Upper lobe of right lung (tissue), 1 donor: ENCODE results near the gene KHK. TPM values are rescaled to one million over a fixed set of nuclear protein-coding genes. Genes with fewer than 3 reads are reported as not detected.

Experiments used
- ATAC-seq: fragments of 200-7000 bp; cut with Tn5 transposase; one replicate; pipeline ENCODE4 v1.9.1; 2020; ENCODE audit warnings: mild to moderate bottlenecking, moderate library complexity
- DNase-seq: peaks from one replicate; pipeline ENCODE4 v3.0.0-alpha.2; 2020
- H3K27ac ChIP-seq: fragments of 200-600 bp; one replicate; pipeline ENCODE4 v1.8.0; 2022
- H3K27me3 ChIP-seq: fragments of 200-600 bp; one replicate; pipeline ENCODE4 v1.8.0; 2022; ENCODE audit warnings: mild to moderate bottlenecking
- H3K36me3 ChIP-seq: fragments of 200-600 bp; one replicate; pipeline ENCODE4 v1.8.0; 2022
- H3K4me1 ChIP-seq: fragments of 200-600 bp; one replicate; pipeline ENCODE4 v1.8.0; 2022
- H3K4me3 ChIP-seq: fragments of 200-600 bp; one replicate; pipeline ENCODE4 v1.8.0; 2022; ENCODE audit warnings: mild to moderate bottlenecking
- H3K9me3 ChIP-seq: fragments of 200-600 bp; one replicate; pipeline ENCODE4 v1.8.0; 2022
- intact Hi-C: fragments of 100-400 bp; cut with DNase I; formaldehyde crosslinking; loops from one replicate; pipeline ENCODE4 v1.11.0; 2022
- total RNA-seq: library from RNA; stranded (reverse); fragmentation: NEBNext Ultra II Directional; extraction: Animal tissue kit (Norgen Biotek cat#: 25700); gene quantifications from one replicate; pipeline ENCODE4 v1.2.1, GENCODE V29; 2021
- TF ChIP-seq, protein P1 (sequence below): fragments of 200-600 bp; IDR thresholded peaks from one replicate; pipeline ENCODE4 v1.8.0; 2022; ENCODE audit warnings: antibody characterized with exemption
- donor health status: DM: no; HTN: yes; CAD: no; lungs with severe emphysema.

Gene KHK
- total RNA-seq, 1 donor from 2014 or later = 4.9 TPM

DNA sequence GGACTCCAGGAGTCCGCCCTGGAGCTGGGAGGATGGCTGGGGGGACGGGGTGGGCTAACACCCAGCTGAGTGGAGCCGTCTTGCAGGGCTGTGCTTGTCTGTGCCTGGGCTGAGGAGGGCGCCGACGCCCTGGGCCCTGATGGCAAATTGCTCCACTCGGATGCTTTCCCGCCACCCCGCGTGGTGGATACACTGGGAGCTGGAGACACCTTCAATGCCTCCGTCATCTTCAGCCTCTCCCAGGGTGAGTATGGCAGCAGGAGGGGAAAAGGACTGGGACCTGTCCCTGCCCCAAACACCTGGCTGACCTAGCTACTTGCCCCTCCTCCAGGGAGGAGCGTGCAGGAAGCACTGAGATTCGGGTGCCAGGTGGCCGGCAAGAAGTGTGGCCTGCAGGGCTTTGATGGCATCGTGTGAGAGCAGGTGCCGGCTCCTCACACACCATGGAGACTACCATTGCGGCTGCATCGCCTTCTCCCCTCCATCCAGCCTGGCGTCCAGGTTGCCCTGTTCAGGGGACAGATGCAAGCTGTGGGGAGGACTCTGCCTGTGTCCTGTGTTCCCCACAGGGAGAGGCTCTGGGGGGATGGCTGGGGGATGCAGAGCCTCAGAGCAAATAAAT, 12.9 kb downstream of the KHK start:
- H3K27ac ChIP-seq = no peak overlapping the region
- peaks cover 8% of the 10 kb centered on the region for H3K4me1 ChIP-seq
- H3K27me3 ChIP-seq = peaks cover 6% of the 10 kb centered on the region
- H3K9me3 ChIP-seq = no peaks in the 10 kb centered on the region
- no peak for DNase-seq
- no peaks in the 10 kb centered on the region for H3K36me3 ChIP-seq
- intact Hi-C loops = no loop called here
- ATAC-seq = no peak
- H3K4me3 ChIP-seq = no peak overlapping the region
- TF ChIP-seq, protein P1, sequence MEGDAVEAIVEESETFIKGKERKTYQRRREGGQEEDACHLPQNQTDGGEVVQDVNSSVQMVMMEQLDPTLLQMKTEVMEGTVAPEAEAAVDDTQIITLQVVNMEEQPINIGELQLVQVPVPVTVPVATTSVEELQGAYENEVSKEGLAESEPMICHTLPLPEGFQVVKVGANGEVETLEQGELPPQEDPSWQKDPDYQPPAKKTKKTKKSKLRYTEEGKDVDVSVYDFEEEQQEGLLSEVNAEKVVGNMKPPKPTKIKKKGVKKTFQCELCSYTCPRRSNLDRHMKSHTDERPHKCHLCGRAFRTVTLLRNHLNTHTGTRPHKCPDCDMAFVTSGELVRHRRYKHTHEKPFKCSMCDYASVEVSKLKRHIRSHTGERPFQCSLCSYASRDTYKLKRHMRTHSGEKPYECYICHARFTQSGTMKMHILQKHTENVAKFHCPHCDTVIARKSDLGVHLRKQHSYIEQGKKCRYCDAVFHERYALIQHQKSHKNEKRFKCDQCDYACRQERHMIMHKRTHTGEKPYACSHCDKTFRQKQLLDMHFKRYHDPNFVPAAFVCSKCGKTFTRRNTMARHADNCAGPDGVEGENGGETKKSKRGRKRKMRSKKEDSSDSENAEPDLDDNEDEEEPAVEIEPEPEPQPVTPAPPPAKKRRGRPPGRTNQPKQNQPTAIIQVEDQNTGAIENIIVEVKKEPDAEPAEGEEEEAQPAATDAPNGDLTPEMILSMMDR = no peak

DNA sequence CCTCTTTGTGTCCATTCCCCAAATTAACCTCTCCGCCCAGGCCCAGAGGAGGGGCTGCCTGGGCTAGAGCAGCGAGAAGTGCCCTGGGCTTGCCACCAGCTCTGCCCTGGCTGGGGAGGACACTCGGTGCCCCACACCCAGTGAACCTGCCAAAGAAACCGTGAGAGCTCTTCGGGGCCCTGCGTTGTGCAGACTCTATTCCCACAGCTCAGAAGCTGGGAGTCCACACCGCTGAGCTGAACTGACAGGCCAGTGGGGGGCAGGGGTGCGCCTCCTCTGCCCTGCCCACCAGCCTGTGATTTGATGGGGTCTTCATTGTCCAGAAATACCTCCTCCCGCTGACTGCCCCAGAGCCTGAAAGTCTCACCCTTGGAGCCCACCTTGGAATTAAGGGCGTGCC, 13.5 kb downstream of the KHK start:
- Histone ChIP-seq H3K9me3 (no peaks in the 10 kb centered on the region), H3K27ac (no peak overlapping the region), H3K4me3 (no peak overlapping the region), H3K4me1 (peaks cover 8% of the 10 kb centered on the region), H3K36me3 (no peaks in the 10 kb centered on the region), H3K27me3 (peaks cover 8% of the 10 kb centered on the region)
- DNase-seq = no peak
- intact Hi-C loops = loop anchor here (10.0 kb wide), 1 partner anchor 105 kb away; no protein-coding TSS in a partner anchor
- TF ChIP-seq, protein P1 = no peak
- ATAC-seq = no peak

DNA sequence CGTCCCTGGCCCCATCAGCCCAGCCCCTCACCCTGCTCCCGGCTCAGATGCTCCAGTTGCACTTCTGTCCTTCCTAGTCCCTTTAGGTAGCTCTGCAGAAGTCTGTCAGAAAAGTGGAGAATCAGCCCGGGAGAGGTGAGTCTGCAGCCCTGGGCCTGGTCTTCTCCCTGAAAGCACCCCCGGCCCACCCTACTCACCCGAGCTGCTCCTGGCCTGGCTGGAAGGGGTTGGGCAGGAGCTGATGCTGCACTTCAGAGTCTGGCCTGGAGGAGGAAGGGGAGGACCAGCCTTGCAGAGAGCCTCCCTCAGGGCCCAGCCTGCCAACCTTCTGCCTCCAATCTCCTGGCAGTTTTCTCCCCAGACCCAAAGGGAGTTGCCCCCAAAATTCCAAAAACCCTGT, 15.8 kb downstream of the KHK start:
- intact Hi-C loops = loop anchor here (10.0 kb wide), 1 partner anchor 102 kb away; no protein-coding TSS in a partner anchor
- no peak for ATAC-seq
- no peak for DNase-seq

DNA sequence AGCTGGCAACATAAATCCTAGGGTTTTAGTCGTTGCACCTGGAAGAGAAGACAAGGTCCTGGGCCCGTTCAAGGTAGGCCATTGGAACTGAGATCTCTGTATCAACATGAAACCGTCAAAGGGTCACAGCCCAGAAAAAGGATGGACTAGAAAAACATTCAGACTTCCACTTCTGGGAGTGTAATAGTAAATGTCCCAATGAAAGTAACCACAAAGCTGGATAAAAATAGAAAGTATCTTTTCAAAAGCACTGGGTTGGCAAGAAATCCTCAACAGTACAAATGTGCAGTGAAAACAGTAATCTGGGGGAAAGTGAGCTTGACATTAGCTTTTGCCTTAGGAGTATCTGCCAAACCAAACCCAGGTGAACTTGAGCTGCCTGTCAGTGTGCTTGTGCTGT, 19.4 kb downstream of the KHK start:
- TF ChIP-seq, protein P1 = no peak
- H3K4me3 ChIP-seq = no peak overlapping the region
- ATAC-seq (no peak), DNase-seq (no peak)
- H3K27me3 ChIP-seq = peaks cover 12% of the 10 kb centered on the region
- H3K4me1 ChIP-seq = no peaks in the 10 kb centered on the region
- no peaks in the 10 kb centered on the region for H3K36me3 ChIP-seq
- no peaks in the 10 kb centered on the region for H3K9me3 ChIP-seq
- intact Hi-C loops = loop anchor here (10.0 kb wide), 1 partner anchor 99 kb away; no protein-coding TSS in a partner anchor
- no peak overlapping the region for H3K27ac ChIP-seq

More for the DNA sequence above, 15.8 kb downstream of the KHK start:
- Histone ChIP-seq H3K4me1 (no peaks in the 10 kb centered on the region), H3K4me3 (no peak overlapping the region), H3K27ac (no peak overlapping the region), H3K27me3 (peaks cover 12% of the 10 kb centered on the region), H3K9me3 (no peaks in the 10 kb centered on the region), H3K36me3 (no peaks in the 10 kb centered on the region)
- TF ChIP-seq, protein P1 = no peak

DNA sequence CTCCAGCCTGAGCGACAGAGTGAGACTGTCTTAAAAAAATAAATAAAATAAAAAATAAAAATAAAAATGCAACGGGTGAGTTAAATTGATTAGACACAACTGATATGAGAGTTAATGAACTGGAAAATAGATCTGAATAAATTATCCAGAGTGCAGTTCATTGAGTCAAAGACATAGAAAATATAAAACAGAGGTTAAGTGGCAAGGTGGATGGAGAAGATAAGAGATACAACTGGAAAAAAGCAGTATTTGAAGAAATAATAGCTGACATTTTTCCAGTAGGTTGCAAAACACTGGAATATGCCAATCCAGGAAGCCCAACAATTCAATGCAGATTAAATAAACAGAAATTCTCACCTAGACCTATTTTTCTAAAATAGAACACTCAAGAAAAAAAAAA, 21.6 kb downstream of the KHK start:
- Histone ChIP-seq H3K9me3 (no peaks in the 10 kb centered on the region), H3K27ac (no peak overlapping the region), H3K4me3 (no peak overlapping the region), H3K4me1 (no peaks in the 10 kb centered on the region), H3K36me3 (no peaks in the 10 kb centered on the region), H3K27me3 (peaks cover 12% of the 10 kb centered on the region)
- DNase-seq (no peak), ATAC-seq (no peak)
- TF ChIP-seq, protein P1 = no peak
- intact Hi-C loops = loop anchor here (10.0 kb wide), 1 partner anchor 97 kb away; no protein-coding TSS in a partner anchor
